Ovary (tissue), 10 donors: ENCODE results near the gene GPX2. TPM values are rescaled to one million over a fixed set of nuclear protein-coding genes. Genes with fewer than 3 reads are reported as not detected.
A peak's percentile ranks its signal among the peaks of the same experiment; 100 is the strongest.

ENCODE experiments used
- DNase-seq, 5 donors: peaks; one replicate each; pipeline ENCODE4 v3.0.0-alpha.2; 2019 to 2020
- H3K27ac ChIP-seq, 2 donors: fragments of 200-600 bp; one replicate each; pipeline versions ENCODE4 v1.5.1 to v1.8.0; 2019 to 2022
- H3K27me3 ChIP-seq: fragments of 200-600 bp; one replicate; pipeline ENCODE4 v1.8.0; 2022
- H3K36me3 ChIP-seq: fragments of 200-600 bp; sonication (generic); one replicate; pipeline ENCODE4 v1.5.1; 2019
- H3K4me1 ChIP-seq: one replicate; pipeline ENCODE4 v1.8.1; 2013; ENCODE audit warnings: mild to moderate bottlenecking, moderate library complexity; ENCODE audit not compliant: insufficient read depth
- H3K4me3 ChIP-seq: fragments of 200-600 bp; sonication (generic); one replicate; pipeline ENCODE4 v1.5.1; 2017
- H3K9me3 ChIP-seq, 2 donors: fragments of 200-600 bp in 1 of 2; sonication (generic) in 1 of 2; one replicate each; pipeline versions ENCODE4 v1.5.1 to v1.8.1; 2013 to 2019; ENCODE audit warnings: mild to moderate bottlenecking in 1 of 2, moderate library complexity in 1 of 2
- EP300 ChIP-seq: sonication (generic); formaldehyde crosslinking; IDR thresholded peaks from one replicate; pipeline ENCODE4 v1.6.1; 2017; ENCODE audit warnings: antibody characterized with exemption
- POLR2A ChIP-seq: fragments of 450-650 bp; IDR thresholded peaks from one replicate; pipeline ENCODE4 v1.6.1; 2017; ENCODE audit warnings: antibody characterized with exemption, mild to moderate bottlenecking, moderate library complexity
- WGBS, 3 donors: extraction: QIAGEN DNeasy Blood & Tissue Kit in 1 of 3; methylation state at CpG; one replicate each; pipeline versions ENCODE4 v1.1.5 to v1.1.7; 2013 to 2017; 5-methylcytosine and 5-hydroxymethylcytosine counted together
- intact Hi-C, 4 donors: fragments of 100-400 bp; cut with DNase I; formaldehyde crosslinking; loops; one replicate each; pipeline versions ENCODE4 v1.11.0 to v1.15.1; 2022 to 2023
- long read RNA-seq, 3 donors: library from polyadenylated mRNA in 2 of 3; unstranded in 2 of 3; transcript quantifications; one replicate each; pipeline ENCODE4 v2.0.0 and lab custom pipeline, GENCODE V29; 2021 to 2026
- polyA plus RNA-seq, 2 donors: library from polyadenylated mRNA; stranded (reverse); fragments of 200-250 nt in 1 of 2; fragments of 350-450 nt in 1 of 2; fragmentation: Illumina TruSeq in 1 of 2; extraction: RNeasy Lipid Tissue Mini Kit (QIAGEN cat#74804) in 1 of 2; gene quantifications; one replicate each; pipeline ENCODE4 v1.2.3, GENCODE V29; 2013 to 2014
- total RNA-seq, 7 donors: library from RNA; depleted of rRNA in 2 of 7; stranded (reverse); fragments of >200 nt in 2 of 7; fragmentation: NEBNext Ultra II Directional in 3 of 7; extraction: Animal tissue kit (Norgen Biotek cat#: 25700) in 3 of 7; gene quantifications; one replicate each; pipeline versions ENCODE4 v1.1.0 to v1.2.4, GENCODE V29; 2016 to 2023
- TF ChIP-seq, protein P1 (sequence below), 3 donors: fragments of 450-650 bp in 2 of 3; fragments of 200-600 bp in 1 of 3; IDR thresholded peaks; one replicate each; pipeline versions ENCODE4 v1.5.1 to v1.8.0; 2016 to 2022; ENCODE audit warnings: antibody characterized with exemption in 3 of 3, mild to moderate bottlenecking in 1 of 3
- donor health status: DM: no; HTN: no; CAD: no; lungs with moderate emphysema.
- donor health status: DM: no; HTN: no; CAD: no.
- donor health status: Bipolar disorder and iron deficiency.
- donor health status: DM: yes; HTN: yes; CAD: no.
- donor health status: DM: no; HTN: no; CAD: no.
- donor health status: DM: yes; HTN: yes; CAD: no.

The GPX2 gene
- 1 to 10 TPM in 1 of 7 donors, under 1 TPM in 1, not detected in 5; 1.00 to 4.8 TPM for total RNA-seq
- polyA plus RNA-seq: not detected
- long read RNA-seq, donor 1: 0 reads
- long read RNA-seq, donor 2: 0 reads
- long read RNA-seq, donor 3: 0 reads

DNA sequence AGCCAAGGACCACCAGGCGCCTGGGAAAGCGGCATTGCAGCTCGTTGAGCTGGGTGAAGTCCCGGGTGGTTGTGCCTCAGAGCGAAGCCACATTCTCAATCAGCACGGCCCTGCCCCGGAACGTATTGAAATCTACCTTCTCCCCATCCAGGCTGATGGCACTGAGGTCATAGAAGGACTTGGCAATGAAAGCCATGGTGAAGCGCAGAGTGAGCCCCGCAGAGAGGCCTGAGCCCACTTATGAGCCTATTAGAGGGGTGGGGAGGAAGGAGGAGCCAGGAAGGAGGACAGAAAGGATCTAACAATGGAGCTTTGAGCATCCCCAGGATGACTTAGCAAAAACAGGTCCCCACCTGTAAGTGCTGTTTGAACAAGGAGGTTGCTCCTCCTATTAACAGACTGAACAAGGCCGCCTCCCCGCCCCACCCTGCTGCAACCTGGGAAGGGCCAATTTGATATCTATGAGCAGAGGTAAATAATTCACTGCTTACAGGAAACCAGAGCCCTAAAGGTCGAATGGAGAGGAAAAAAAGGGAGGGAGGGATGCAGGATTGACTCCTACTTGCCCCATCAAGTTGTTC is at the start of gene GPX2:
Gene GPX2, minus strand, starts transcription at position 215 of the 581 bp plus-strand sequence. Its CDS starts 19 bp downstream, at position 196.
- Histone ChIP-seq H3K27ac (no peak within 1 kb of the TSS), H3K36me3 (no peaks in the 10 kb centered on the region), H3K4me1 (peaks cover 4% of the 10 kb centered on the region), H3K4me3 (no peak within 1 kb of the TSS), H3K9me3 (no peaks in the 10 kb centered on the region), H3K27me3 (no peaks in the 10 kb centered on the region)
- DNase-seq: no peak
- WGBS, 3 donors: 85 to 89% (median 87%) methylated on average over 13 of the region's 13 CpGs
- TF ChIP-seq EP300 (no peak), POLR2A (no peak)
- TF ChIP-seq, protein P1, sequence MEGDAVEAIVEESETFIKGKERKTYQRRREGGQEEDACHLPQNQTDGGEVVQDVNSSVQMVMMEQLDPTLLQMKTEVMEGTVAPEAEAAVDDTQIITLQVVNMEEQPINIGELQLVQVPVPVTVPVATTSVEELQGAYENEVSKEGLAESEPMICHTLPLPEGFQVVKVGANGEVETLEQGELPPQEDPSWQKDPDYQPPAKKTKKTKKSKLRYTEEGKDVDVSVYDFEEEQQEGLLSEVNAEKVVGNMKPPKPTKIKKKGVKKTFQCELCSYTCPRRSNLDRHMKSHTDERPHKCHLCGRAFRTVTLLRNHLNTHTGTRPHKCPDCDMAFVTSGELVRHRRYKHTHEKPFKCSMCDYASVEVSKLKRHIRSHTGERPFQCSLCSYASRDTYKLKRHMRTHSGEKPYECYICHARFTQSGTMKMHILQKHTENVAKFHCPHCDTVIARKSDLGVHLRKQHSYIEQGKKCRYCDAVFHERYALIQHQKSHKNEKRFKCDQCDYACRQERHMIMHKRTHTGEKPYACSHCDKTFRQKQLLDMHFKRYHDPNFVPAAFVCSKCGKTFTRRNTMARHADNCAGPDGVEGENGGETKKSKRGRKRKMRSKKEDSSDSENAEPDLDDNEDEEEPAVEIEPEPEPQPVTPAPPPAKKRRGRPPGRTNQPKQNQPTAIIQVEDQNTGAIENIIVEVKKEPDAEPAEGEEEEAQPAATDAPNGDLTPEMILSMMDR (IDR thresholded peaks at IDR 0.05): no peak
- intact Hi-C loops: no loop called here

DNA sequence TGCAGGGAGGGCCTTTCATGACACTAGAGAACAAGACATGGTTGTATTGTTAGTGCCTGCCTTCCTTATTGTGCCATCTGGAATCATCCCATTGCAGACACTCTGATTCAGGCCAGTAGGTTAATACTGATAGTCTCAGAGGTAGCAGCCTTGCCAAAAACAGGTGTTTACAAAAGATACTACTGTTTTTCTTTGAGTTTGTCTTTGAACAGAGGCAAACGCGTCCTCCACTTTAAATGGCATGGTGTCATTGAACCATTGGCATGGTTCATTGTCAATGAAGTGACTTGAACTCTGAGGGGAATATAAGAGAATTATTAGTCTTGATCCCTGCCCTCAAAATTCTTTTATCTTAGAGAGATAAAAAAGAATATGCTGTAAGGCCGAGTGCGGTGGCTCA is 48.4 kb upstream of the GPX2 start:
- no peaks in the 10 kb centered on the region for H3K36me3 ChIP-seq
- H3K4me3 ChIP-seq: no peak overlapping the region
- intact Hi-C loops: no loop called here
- H3K4me1 ChIP-seq: peaks cover 3% of the 10 kb centered on the region
- H3K9me3 ChIP-seq: no peaks in the 10 kb centered on the region
- WGBS, 3 donors: 91 to 93% (median 93%) methylated on average over 4 of the region's 4 CpGs
- no peak overlapping the region for H3K27ac ChIP-seq
- no peaks in the 10 kb centered on the region for H3K27me3 ChIP-seq
- TF ChIP-seq, protein P1 (IDR thresholded peaks at IDR 0.05): no peak
- TF ChIP-seq POLR2A (no peak), EP300 (no peak)
- no peak for DNase-seq

DNA sequence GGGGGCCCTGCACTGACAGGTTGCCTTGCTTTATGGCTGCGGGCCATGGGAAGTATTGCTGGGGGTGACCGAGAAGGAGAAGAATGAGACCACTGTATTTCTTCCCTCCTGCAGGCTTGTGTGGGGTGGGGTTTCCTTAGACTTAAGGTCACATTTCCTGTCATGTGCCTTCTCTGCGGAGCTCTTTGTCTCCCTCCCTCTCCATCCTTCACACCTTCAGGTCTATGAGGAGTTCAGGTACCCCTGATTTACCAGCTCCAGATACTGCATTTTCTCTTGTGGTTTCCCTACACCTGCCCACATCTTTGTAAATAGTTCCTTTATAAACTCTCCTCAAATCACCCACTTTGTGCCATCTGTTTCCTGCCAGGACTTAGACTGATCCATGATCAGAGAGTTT is 47.8 kb upstream of the GPX2 start:
- H3K27me3 ChIP-seq: no peaks in the 10 kb centered on the region
- no peak overlapping the region for H3K4me3 ChIP-seq
- no peak overlapping the region for H3K27ac ChIP-seq
- H3K9me3 ChIP-seq: no peaks in the 10 kb centered on the region
- H3K4me1 ChIP-seq: peaks cover 3% of the 10 kb centered on the region
- H3K36me3 ChIP-seq: no peaks in the 10 kb centered on the region
- DNase-seq: no peak
- intact Hi-C loops: no loop called here
- WGBS, 3 donors: 85 to 98% (median 90%) methylated on average over 3 of the region's 3 CpGs
- no peak for TF ChIP-seq EP300
- TF ChIP-seq POLR2A: no peak
- TF ChIP-seq, protein P1 (IDR thresholded peaks at IDR 0.05): no peak

- no peaks in the 10 kb centered on the region for H3K27me3 ChIP-seq
- no peaks in the 10 kb centered on the region for H3K36me3 ChIP-seq
- H3K9me3 ChIP-seq: no peaks in the 10 kb centered on the region
- intact Hi-C loops: loop anchor here in 1 of 4 donors (10.0 kb wide), 1 partner anchor 167 kb away; no protein-coding TSS in a partner anchor
- WGBS, 3 donors: 0% methylated on average over 8 of the region's 8 CpGs
- TF ChIP-seq POLR2A (no peak), EP300 (no peak)
- TF ChIP-seq, protein P1 (IDR thresholded peaks at IDR 0.05): no peak
- no peak for DNase-seq
- peak overlapping the region in 1 of 2 donors; percentile 77 for H3K27ac ChIP-seq
- peaks cover 4% of the 10 kb centered on the region for H3K4me1 ChIP-seq
- H3K4me3 ChIP-seq: peak overlapping the region; percentile 76
Measured at GRCh38 chr14:64987438-64987767, 44.9 kb upstream of the GPX2 start.
